Neural cell (in vitro differentiated cells): ENCODE data around the gene MRPL43. TPM values are rescaled to one million over a fixed set of nuclear protein-coding genes. Genes with fewer than 3 reads are reported as not detected.

Experiments used
- H2AFZ ChIP-seq: fragments of 200-600, 300-800 bp; sonication (generic), shearing (Covaris generic); 2 replicates; pipeline ENCODE4 v1.6.0; 2014; ENCODE audit warnings: low read depth, mild to moderate bottlenecking, antibody characterized with exemption, low read length, moderate library complexity
- H3F3A ChIP-seq: fragments of 200-600 bp; shearing (Covaris generic); 2 replicates; pipeline ENCODE4 v1.6.1; 2016; ENCODE audit warnings: mild to moderate bottlenecking, moderate library complexity, mixed read lengths, antibody characterized with exemption, low read length; ENCODE audit not compliant: insufficient read depth, poor library complexity, severe bottlenecking
- H3K27ac ChIP-seq: fragments of 200-600, 300-800 bp; sonication (generic), shearing (Covaris generic); 2 replicates; pipeline ENCODE4 v1.5.1; 2014; ENCODE audit warnings: mild to moderate bottlenecking, low read length, moderate library complexity
- H3K27me3 ChIP-seq: fragments of 300-800, 200-600 bp; sonication (generic), shearing (Covaris generic); 2 replicates; pipeline ENCODE4 v1.6.0; 2014; ENCODE audit warnings: mild to moderate bottlenecking, low read depth, low read length, moderate library complexity; ENCODE audit not compliant: insufficient read depth
- H3K36me3 ChIP-seq: fragments of 300-800, 200-600 bp; sonication (generic), shearing (Covaris generic); 2 replicates; pipeline ENCODE4 v1.5.1; 2014; ENCODE audit warnings: mild to moderate bottlenecking, antibody characterized with exemption, low read length, moderate library complexity; ENCODE audit not compliant: insufficient read depth
- H3K4me2 ChIP-seq: fragments of 300-800, 200-600 bp; sonication (generic), shearing (Covaris generic); 2 replicates; pipeline ENCODE4 v1.6.0; 2014; ENCODE audit warnings: mild to moderate bottlenecking, low read length
- H3K4me3 ChIP-seq: fragments of 300-800, 200-600 bp; sonication (generic), shearing (Covaris generic); 2 replicates; pipeline ENCODE4 v1.5.1; 2014; ENCODE audit warnings: mild to moderate bottlenecking, low read length, moderate library complexity
- H3K79me2 ChIP-seq: fragments of 200-600 bp; shearing (Covaris generic); replicated peaks from 2 replicates; pipeline ENCODE4 v1.6.0; 2014; ENCODE audit warnings: mild to moderate bottlenecking, low read length, moderate library complexity; ENCODE audit not compliant: insufficient read depth
- H3K9ac ChIP-seq: fragments of 300-800, 200-600 bp; sonication (generic), shearing (Covaris generic); 2 replicates; pipeline ENCODE4 v1.6.1; 2016; ENCODE audit warnings: mild to moderate bottlenecking, low read length, mixed read lengths
- H3K9me2 ChIP-seq: fragments of 200-600 bp; shearing (Covaris generic); 2 replicates; pipeline ENCODE4 v1.6.1; 2016; ENCODE audit warnings: mild to moderate bottlenecking, low read length, mixed read lengths; ENCODE audit not compliant: insufficient read depth
- H3K9me3 ChIP-seq: fragments of 200-600, 300-800 bp; sonication (generic), shearing (Covaris generic); 2 replicates; pipeline ENCODE4 v1.6.1; 2016; ENCODE audit warnings: mild to moderate bottlenecking, mixed run types, low read length, moderate library complexity, mixed read lengths
- H4K20me1 ChIP-seq: fragments of 200-600 bp; shearing (Covaris generic); 2 replicates; pipeline ENCODE4 v1.6.1; 2016; ENCODE audit warnings: mild to moderate bottlenecking, mixed run types; ENCODE audit not compliant: insufficient read depth
- CTCF ChIP-seq: fragments of 450-650 bp; IDR thresholded peaks from 2 replicates; pipeline ENCODE4 v1.5.1; 2014; ENCODE audit warnings: antibody characterized with exemption, mild to moderate bottlenecking, moderate library complexity; ENCODE audit not compliant: poor library complexity, severe bottlenecking
- EP300 ChIP-seq: fragments of 450-650 bp; conservative IDR thresholded peaks from 2 replicates; pipeline ENCODE4 v1.6.1; 2014; ENCODE audit warnings: antibody characterized with exemption, mild to moderate bottlenecking, moderate library complexity; ENCODE audit not compliant: poor library complexity, severe bottlenecking
- EZH2 ChIP-seq: fragments of 200-600, 300-800 bp; shearing (Covaris generic), sonication (generic); IDR thresholded peaks from 2 replicates; pipeline ENCODE4 v1.6.1; 2014; ENCODE audit warnings: antibody characterized with exemption, low read length, borderline replicate concordance, mild to moderate bottlenecking; ENCODE audit not compliant: insufficient read depth, poor library complexity, severe bottlenecking
- MXI1 ChIP-seq: fragments of 450-650 bp; conservative IDR thresholded peaks from 2 replicates; pipeline ENCODE4 v1.6.1; 2014; ENCODE audit warnings: antibody characterized with exemption, mild to moderate bottlenecking; ENCODE audit not compliant: poor library complexity, severe bottlenecking
- POLR2AphosphoS5 ChIP-seq: IDR thresholded peaks from 2 replicates; pipeline ENCODE4 v1.6.1; 2012
- RAD21 ChIP-seq: fragments of 450-650 bp; conservative IDR thresholded peaks from 2 replicates; pipeline ENCODE4 v1.6.1; 2014; ENCODE audit warnings: antibody characterized with exemption, mild to moderate bottlenecking, moderate library complexity
- SMC3 ChIP-seq: fragments of 450-650 bp; conservative IDR thresholded peaks from 2 replicates; pipeline ENCODE4 v1.6.1; 2014; ENCODE audit warnings: antibody characterized with exemption, mild to moderate bottlenecking, moderate library complexity; ENCODE audit not compliant: poor library complexity
- TAF1 ChIP-seq: IDR thresholded peaks from 2 replicates; pipeline ENCODE4 v1.6.1; 2012; ENCODE audit warnings: low read depth
- polyA plus RNA-seq: library from polyadenylated mRNA; depleted of rRNA; stranded (reverse); fragments of >200 nt; gene quantifications from 2 replicates; pipeline ENCODE4 v1.2.3, GENCODE V29; 2014
- TF ChIP-seq, protein P1 (sequence below): IDR thresholded peaks from 2 replicates; pipeline ENCODE4 v1.6.1; 2012; ENCODE audit warnings: borderline replicate concordance

MRPL43 gene
- polyA plus RNA-seq, 1 donor from 2014 or later: 121 TPM

- Histone ChIP-seq H3K4me2 (no peak overlapping the region), H4K20me1 (no peaks in the 10 kb centered on the region), H3K79me2 (no peaks in the 10 kb centered on the region), H3K4me3 (no peak overlapping the region), H3K9me2 (no peaks in the 10 kb centered on the region), H3K27ac (no peak overlapping the region), H3K36me3 (no peaks in the 10 kb centered on the region), H3K27me3 (peaks cover 31% of the 10 kb centered on the region), H3K9ac (no peak overlapping the region), H3F3A (no peaks in the 10 kb centered on the region), H2AFZ (no peak overlapping the region), H3K9me3 (no peaks in the 10 kb centered on the region)
- TF ChIP-seq TAF1: no peak
- TF ChIP-seq, protein P1, sequence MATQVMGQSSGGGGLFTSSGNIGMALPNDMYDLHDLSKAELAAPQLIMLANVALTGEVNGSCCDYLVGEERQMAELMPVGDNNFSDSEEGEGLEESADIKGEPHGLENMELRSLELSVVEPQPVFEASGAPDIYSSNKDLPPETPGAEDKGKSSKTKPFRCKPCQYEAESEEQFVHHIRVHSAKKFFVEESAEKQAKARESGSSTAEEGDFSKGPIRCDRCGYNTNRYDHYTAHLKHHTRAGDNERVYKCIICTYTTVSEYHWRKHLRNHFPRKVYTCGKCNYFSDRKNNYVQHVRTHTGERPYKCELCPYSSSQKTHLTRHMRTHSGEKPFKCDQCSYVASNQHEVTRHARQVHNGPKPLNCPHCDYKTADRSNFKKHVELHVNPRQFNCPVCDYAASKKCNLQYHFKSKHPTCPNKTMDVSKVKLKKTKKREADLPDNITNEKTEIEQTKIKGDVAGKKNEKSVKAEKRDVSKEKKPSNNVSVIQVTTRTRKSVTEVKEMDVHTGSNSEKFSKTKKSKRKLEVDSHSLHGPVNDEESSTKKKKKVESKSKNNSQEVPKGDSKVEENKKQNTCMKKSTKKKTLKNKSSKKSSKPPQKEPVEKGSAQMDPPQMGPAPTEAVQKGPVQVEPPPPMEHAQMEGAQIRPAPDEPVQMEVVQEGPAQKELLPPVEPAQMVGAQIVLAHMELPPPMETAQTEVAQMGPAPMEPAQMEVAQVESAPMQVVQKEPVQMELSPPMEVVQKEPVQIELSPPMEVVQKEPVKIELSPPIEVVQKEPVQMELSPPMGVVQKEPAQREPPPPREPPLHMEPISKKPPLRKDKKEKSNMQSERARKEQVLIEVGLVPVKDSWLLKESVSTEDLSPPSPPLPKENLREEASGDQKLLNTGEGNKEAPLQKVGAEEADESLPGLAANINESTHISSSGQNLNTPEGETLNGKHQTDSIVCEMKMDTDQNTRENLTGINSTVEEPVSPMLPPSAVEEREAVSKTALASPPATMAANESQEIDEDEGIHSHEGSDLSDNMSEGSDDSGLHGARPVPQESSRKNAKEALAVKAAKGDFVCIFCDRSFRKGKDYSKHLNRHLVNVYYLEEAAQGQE: no peak
- no peak for TF ChIP-seq SMC3
- no peak for TF ChIP-seq EP300
- no peak for TF ChIP-seq POLR2AphosphoS5
- no peak for TF ChIP-seq RAD21
- TF ChIP-seq EZH2: no peak
Observed at GRCh38 chr10:101022967-101023705, 35.8 kb upstream of the MRPL43 start.

DNA sequence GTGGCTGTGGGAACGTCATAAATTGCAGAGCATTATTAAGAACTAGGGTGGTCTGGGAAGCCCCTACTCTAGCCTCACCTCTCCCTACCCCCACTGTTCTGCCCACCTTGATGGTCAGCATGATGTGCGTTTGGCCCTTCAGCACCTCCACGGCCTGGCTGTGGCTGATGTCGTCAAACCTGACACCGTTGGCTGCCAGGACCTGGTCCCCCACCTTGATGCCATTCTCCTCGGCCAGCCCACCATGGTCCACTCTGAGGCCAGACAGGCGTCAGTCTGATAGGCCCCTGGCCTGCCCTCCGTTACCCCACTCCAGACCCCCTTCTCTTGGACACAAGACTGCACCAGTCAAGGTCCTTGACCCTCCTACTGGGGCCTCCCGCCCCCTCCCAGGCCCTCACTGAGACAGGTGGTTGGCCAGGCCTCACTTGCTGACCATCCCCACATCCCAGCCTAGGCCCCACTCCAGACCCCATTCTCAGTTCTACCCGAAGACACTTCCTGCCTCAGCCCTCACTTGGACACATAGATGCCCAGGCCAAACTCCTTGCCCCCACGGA is 34.5 kb upstream of the MRPL43 start:
- no peak overlapping the region for H3K27ac ChIP-seq
- no peaks in the 10 kb centered on the region for H3K36me3 ChIP-seq
- no peak overlapping the region for H3K4me3 ChIP-seq
- H3K79me2 ChIP-seq: no peaks in the 10 kb centered on the region
- H3K9me3 ChIP-seq: no peaks in the 10 kb centered on the region
- no peak overlapping the region for H3K9ac ChIP-seq
- TF ChIP-seq CTCF: no peak
- no peak for TF ChIP-seq EP300
- TF ChIP-seq TAF1: no peak
- TF ChIP-seq, protein P1: no peak
- no peak for TF ChIP-seq RAD21
- TF ChIP-seq MXI1: no peak
- no peak for TF ChIP-seq SMC3
- no peak for TF ChIP-seq EZH2
- no peak for TF ChIP-seq POLR2AphosphoS5
- H3K9me2 ChIP-seq: no peaks in the 10 kb centered on the region
- H4K20me1 ChIP-seq: no peaks in the 10 kb centered on the region
- peaks cover 37% of the 10 kb centered on the region for H3K27me3 ChIP-seq
- H2AFZ ChIP-seq: no peak overlapping the region
- H3K4me2 ChIP-seq: no peak overlapping the region
- H3F3A ChIP-seq: no peaks in the 10 kb centered on the region
